G401.6 (cell line): ENCODE data around the gene CCNI2.
"Not testable (repeated sequence)": the region's sequence is repeated elsewhere in the genome, so short reads cannot be mapped to it uniquely, and the experiment has no call there.

ENCODE experiments used
- FAIRE-seq: peaks from 2 replicates; lab custom pipeline; 2012; peaks lifted over from hg19 to GRCh38; lab: Jason Lieb, UNC

The CCNI2 gene

GRCh38 chr5:132781029-132781428 lies 33.8 kb downstream of the CCNI2 start:
- FAIRE-seq: no peak

GRCh38 chr5:132782101-132782500 lies 34.9 kb downstream of the CCNI2 start:
- no peak for FAIRE-seq

- no peak for FAIRE-seq
Observed at GRCh38 chr5:132785365-132785764, 38.1 kb downstream of the CCNI2 start.

GRCh38 chr5:132785864-132786263 lies 38.6 kb downstream of the CCNI2 start:
- FAIRE-seq: no peak

GRCh38 chr5:132787076-132787475 lies 39.9 kb downstream of the CCNI2 start:
- FAIRE-seq: no peak

GRCh38 chr5:132788508-132788907 lies 41.3 kb downstream of the CCNI2 start:
- no peak for FAIRE-seq

- no peak for FAIRE-seq
Observed at GRCh38 chr5:132788990-132789886, 42.0 kb downstream of the CCNI2 start.

- FAIRE-seq: no peak
Observed at GRCh38 chr5:132790201-132790865, 43.1 kb downstream of the CCNI2 start.

GRCh38 chr5:132791026-132791425 lies 43.8 kb downstream of the CCNI2 start:
- FAIRE-seq: no peak

- FAIRE-seq: no peak
Observed at GRCh38 chr5:132797651-132798050, 50.4 kb downstream of the CCNI2 start.

- no peak for FAIRE-seq
Observed at GRCh38 chr5:132799392-132799791, 52.2 kb downstream of the CCNI2 start.

- no peak for FAIRE-seq
Observed at GRCh38 chr5:132800545-132800944, 53.3 kb downstream of the CCNI2 start.

GRCh38 chr5:132802044-132802684 lies 54.9 kb downstream of the CCNI2 start:
- no peak for FAIRE-seq

GRCh38 chr5:132802685-132803066 lies 55.5 kb downstream of the CCNI2 start:
- FAIRE-seq: not testable (repeated sequence)
